Left lung (tissue), 10 donors: ENCODE measurements around the gene CYGB. TPM values are rescaled to one million over a fixed set of nuclear protein-coding genes. Genes with fewer than 3 reads are reported as not detected.

Experiments used
- ATAC-seq: fragments of 200-7000 bp; cut with Tn5 transposase; one replicate; pipeline ENCODE4 v1.9.1; 2020; ENCODE audit warnings: moderate library complexity
- DNase-seq, 4 donors: peaks; one replicate each; pipeline ENCODE4 v3.0.0-alpha.2; 2013 to 2020
- H3K27ac ChIP-seq, 2 donors: fragments of 200-600 bp; sonication (generic) in 1 of 2; one replicate each; pipeline versions ENCODE4 v1.5.0 to v1.8.0; 2020 to 2021
- H3K27me3 ChIP-seq, 2 donors: fragments of 200-600 bp; sonication (generic) in 1 of 2; one replicate each; pipeline versions ENCODE4 v1.5.0 to v1.8.0; 2020 to 2021
- H3K36me3 ChIP-seq, 2 donors: fragments of 200-600 bp; sonication (generic) in 1 of 2; one replicate each; pipeline versions ENCODE4 v1.5.0 to v1.8.0; 2020 to 2021
- H3K4me1 ChIP-seq, 2 donors: fragments of 200-600 bp; one replicate each; pipeline ENCODE4 v1.8.0; 2021
- H3K4me3 ChIP-seq, 2 donors: fragments of 200-600 bp; sonication (generic) in 1 of 2; one replicate each; pipeline versions ENCODE4 v1.5.0 to v1.8.0; 2020 to 2021; ENCODE audit warnings: mild to moderate bottlenecking in 1 of 2
- H3K9me3 ChIP-seq, 2 donors: fragments of 200-600 bp; sonication (generic) in 1 of 2; one replicate each; pipeline versions ENCODE4 v1.5.0 to v1.8.0; 2020 to 2021
- intact Hi-C, 2 donors: fragments of 100-400 bp; cut with DNase I; formaldehyde crosslinking; loops; one replicate each; pipeline versions ENCODE4 v1.11.2 to v1.14.2; 2022
- polyA plus RNA-seq, 6 donors: library from polyadenylated mRNA; unstranded; fragments of 120-200 nt; gene quantifications; one replicate each; pipeline ENCODE4 v1.2.1, GENCODE V29; 2013; ENCODE audit not compliant: insufficient read length in 6 of 6
- total RNA-seq, 2 donors: library from RNA; stranded (reverse); fragmentation: NEBNext Ultra II Directional; extraction: Animal tissue kit (Norgen Biotek cat#: 25700); gene quantifications; one replicate each; pipeline ENCODE4 v1.2.1, GENCODE V29; 2021
- TF ChIP-seq, protein P1 (sequence below), 2 donors: fragments of 200-600 bp; sonication (generic) in 1 of 2; IDR thresholded peaks; one replicate each; pipeline versions ENCODE4 v1.5.0 to v1.8.0; 2021; ENCODE audit warnings: antibody characterized with exemption in 2 of 2
- donor health status: DM: no; HTN: yes; CAD: no.
- donor health status: DM: no; HTN: no; CAD: no.

CYGB gene
- total and polyA plus RNA-seq, 8 donors: 10.2 to 37.1 (median 26.4) TPM

DNA sequence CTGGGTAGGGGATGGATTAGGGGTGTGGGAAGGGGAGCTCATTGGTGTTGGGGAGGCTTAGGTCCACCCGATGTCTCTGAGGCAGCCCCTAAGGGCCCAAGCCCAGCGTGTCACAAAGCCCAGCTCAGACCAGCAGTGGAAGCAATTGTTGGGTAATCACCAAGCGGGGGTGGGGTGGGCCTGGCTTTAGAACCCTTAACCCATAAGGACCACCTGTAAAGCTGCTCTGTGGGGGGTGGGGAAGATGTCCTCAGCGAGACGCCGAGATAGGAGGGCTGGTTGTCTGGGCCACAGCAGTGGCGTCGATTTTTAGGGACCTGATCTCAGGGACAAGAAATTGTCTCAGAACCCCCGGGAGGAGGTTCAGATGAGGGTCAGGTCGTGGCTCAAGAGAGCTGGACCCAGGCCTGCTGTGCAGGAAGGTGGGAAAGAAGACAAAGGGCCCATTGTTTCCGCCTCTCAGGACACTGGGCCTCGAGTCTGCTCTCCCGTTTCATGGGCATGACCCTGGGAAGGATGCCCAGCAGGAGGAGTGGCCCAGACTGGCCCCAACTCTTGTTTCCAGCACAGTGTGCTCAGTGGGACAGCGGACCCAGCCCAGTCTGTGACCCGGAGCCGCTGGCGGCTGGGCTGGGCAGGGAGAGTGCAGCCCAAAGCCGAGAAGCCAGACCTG, 32.2 kb upstream of the CYGB start:
- ATAC-seq: peak; percentile 31
- peaks cover 0 to 30% of the 10 kb centered on the region in 2 donors for H3K4me1 ChIP-seq
- intact Hi-C loops: no loop called here
- TF ChIP-seq, protein P1, sequence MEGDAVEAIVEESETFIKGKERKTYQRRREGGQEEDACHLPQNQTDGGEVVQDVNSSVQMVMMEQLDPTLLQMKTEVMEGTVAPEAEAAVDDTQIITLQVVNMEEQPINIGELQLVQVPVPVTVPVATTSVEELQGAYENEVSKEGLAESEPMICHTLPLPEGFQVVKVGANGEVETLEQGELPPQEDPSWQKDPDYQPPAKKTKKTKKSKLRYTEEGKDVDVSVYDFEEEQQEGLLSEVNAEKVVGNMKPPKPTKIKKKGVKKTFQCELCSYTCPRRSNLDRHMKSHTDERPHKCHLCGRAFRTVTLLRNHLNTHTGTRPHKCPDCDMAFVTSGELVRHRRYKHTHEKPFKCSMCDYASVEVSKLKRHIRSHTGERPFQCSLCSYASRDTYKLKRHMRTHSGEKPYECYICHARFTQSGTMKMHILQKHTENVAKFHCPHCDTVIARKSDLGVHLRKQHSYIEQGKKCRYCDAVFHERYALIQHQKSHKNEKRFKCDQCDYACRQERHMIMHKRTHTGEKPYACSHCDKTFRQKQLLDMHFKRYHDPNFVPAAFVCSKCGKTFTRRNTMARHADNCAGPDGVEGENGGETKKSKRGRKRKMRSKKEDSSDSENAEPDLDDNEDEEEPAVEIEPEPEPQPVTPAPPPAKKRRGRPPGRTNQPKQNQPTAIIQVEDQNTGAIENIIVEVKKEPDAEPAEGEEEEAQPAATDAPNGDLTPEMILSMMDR (IDR thresholded peaks at IDR 0.05): no peak
- H3K9me3 ChIP-seq: no peaks in the 10 kb centered on the region
- DNase-seq: no peak
- H3K36me3 ChIP-seq: peaks cover 0 to 25% of the 10 kb centered on the region in 2 donors
- H3K4me3 ChIP-seq: no peak overlapping the region
- no peaks in the 10 kb centered on the region for H3K27me3 ChIP-seq
- no peak overlapping the region for H3K27ac ChIP-seq

DNA sequence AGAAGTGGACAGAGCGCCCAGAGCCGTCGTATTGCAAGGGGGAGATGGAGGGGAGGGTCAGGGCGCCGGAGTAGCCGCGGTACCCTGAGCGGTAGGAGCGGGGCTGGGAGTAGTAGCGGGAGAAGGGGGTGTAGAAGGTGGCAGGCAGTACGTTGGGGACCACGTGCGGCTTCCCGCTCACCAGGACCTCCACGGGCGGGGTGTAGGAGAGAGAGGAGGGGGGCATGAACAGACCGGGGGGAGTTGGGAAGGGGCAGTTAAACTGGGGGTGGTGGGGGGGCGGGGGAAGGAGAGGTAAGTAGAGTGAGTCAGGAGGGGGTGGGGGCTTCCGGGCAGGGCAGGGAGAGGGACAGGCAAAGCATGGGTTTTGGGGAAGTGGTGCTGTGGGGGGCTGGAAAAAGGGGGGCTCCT, 31.3 kb upstream of the CYGB start:
- intact Hi-C loops: no loop called here
- no peaks in the 10 kb centered on the region for H3K9me3 ChIP-seq
- no peak overlapping the region for H3K4me3 ChIP-seq
- H3K36me3 ChIP-seq: peaks cover 0 to 35% of the 10 kb centered on the region in 2 donors
- TF ChIP-seq, protein P1 (IDR thresholded peaks at IDR 0.05): no peak
- DNase-seq (no peak), ATAC-seq (no peak)
- H3K27ac ChIP-seq: no peak overlapping the region
- H3K27me3 ChIP-seq: no peaks in the 10 kb centered on the region
- H3K4me1 ChIP-seq: peaks cover 0 to 30% of the 10 kb centered on the region in 2 donors

DNA sequence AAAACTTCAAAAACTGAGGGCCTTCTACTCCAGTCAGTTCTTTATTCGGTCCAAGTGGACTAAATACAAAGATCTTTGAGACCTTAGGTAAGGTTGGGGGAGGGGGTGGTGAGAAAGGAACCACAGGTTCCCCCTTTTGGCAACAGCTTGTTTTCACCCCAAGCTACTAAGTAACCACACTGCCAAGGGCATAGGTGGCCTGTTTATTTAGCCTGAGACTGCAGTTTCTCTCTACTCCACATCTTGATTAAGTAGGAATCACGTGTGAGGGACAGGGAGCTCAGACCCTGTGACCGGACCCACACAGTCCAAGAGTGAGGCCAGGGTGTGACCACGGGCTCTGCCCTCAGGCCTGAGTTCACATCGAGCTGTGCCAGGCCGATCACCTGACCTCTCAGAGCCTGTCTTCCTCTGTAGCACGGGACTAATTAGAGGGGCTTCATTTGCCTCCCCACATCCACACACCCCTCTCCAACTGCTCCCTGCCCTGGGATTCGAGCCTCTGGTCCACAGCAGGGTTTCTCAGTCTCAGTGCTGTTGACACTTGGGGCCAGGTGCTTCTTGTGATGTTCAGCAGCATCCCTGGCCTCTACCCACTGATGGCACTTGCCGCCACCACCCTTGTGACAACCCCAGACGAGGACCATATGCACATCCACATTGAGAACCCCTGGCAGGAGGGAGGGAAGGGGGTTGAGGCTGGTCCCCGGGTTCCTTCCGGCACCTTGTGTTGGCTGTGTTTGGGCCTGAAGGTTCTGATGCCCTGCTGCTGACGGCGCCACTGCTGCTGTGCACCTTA, 30.3 kb upstream of the CYGB start:
- no peaks in the 10 kb centered on the region for H3K9me3 ChIP-seq
- H3K27ac ChIP-seq: peak overlapping the region in 1 of 2 donors; percentile 48
- peak; percentile 79 for ATAC-seq
- intact Hi-C loops: no loop called here
- no peak overlapping the region for H3K4me3 ChIP-seq
- TF ChIP-seq, protein P1 (IDR thresholded peaks at IDR 0.05): no peak
- no peaks in the 10 kb centered on the region for H3K27me3 ChIP-seq
- DNase-seq: peak in 1 of 4 donors; percentile 78
- H3K4me1 ChIP-seq: peaks cover 2 to 37% of the 10 kb centered on the region in 2 donors
- peaks cover 0 to 43% of the 10 kb centered on the region in 2 donors for H3K36me3 ChIP-seq

- peak; percentile 2 for ATAC-seq
- peak overlapping the region in 1 of 2 donors; percentile 48 for H3K27ac ChIP-seq
- TF ChIP-seq, protein P1 (IDR thresholded peaks at IDR 0.05): no peak
Measured at GRCh38 chr17:76566988-76567431, 29.5 kb upstream of the CYGB start.

GRCh38 chr17:76566613-76566943, 29.1 kb upstream of the CYGB start:
- no peak for DNase-seq
- intact Hi-C loops: no loop called here
- H3K9me3 ChIP-seq: no peaks in the 10 kb centered on the region
- peaks cover 11 to 48% of the 10 kb centered on the region in 2 donors for H3K4me1 ChIP-seq
- peaks cover 0 to 52% of the 10 kb centered on the region in 2 donors for H3K36me3 ChIP-seq
- ATAC-seq: no peak
- TF ChIP-seq, protein P1 (IDR thresholded peaks at IDR 0.05): no peak
- peak overlapping the region in 1 of 2 donors; percentile 48 for H3K27ac ChIP-seq
- H3K27me3 ChIP-seq: no peaks in the 10 kb centered on the region
- no peak overlapping the region for H3K4me3 ChIP-seq

More at GRCh38 chr17:76566988-76567431, 29.5 kb upstream of the CYGB start:
- DNase-seq: no peak
- Histone ChIP-seq H3K4me1 (peaks cover 7 to 44% of the 10 kb centered on the region in 2 donors), H3K4me3 (no peak overlapping the region), H3K9me3 (no peaks in the 10 kb centered on the region), H3K36me3 (peaks cover 0 to 49% of the 10 kb centered on the region in 2 donors), H3K27me3 (no peaks in the 10 kb centered on the region)
- intact Hi-C loops: no loop called here
